Measurements from ENCODE around the gene GRIK5.
"Not testable (repeated sequence)": the region's sequence is repeated elsewhere in the genome, so short reads cannot be mapped to it uniquely, and the experiment has no call there.

The GRIK5 gene

GRCh38 chr19:42006569-42006968, 63.4 kb downstream of the GRIK5 start:
- no peak for DNase-seq

DNA sequence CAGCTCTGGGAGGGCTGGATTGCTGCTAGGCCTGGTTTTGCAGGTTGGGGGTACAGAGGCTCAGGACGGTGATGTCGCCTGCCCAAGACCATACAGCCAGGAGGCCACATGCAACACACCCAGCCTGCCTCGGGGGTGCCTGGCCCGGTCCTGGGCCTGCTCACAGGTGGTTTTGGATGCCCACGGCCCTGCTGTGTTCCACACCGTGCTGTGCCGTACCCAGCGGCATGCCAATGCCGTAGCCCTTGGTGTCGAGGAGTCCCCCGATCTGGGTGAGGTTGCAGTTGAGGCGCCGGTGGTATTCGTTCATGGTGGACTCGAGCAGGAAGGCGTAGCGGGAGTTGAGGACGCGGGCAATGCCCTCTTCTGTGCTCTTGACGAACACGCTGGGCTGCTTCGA, 64.5 kb downstream of the GRIK5 start:
- DNase-seq, result no peak

- no peak for DNase-seq
Observed at GRCh38 chr19:42003506-42004294, 66.3 kb downstream of the GRIK5 start.

DNA sequence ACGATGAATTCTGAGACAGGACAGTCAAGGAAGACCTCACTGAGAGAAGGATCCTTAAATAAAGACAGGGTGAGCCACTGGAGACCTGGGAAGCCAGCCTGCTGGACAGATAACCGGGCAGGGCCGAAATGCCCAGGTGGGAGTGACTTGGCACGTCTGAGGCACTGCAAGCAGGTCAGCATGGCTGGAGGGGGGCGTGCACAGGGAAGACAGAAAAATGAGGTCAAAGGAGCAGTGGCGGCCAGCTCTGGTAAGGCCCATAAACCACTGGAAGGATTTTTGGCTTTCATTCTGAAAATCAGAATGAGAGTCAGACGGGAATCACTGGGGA, 70.2 kb downstream of the GRIK5 start:
- no peak for DNase-seq

- DNase-seq, result no peak
Observed at GRCh38 chr19:41999071-41999877, 70.7 kb downstream of the GRIK5 start.

DNA sequence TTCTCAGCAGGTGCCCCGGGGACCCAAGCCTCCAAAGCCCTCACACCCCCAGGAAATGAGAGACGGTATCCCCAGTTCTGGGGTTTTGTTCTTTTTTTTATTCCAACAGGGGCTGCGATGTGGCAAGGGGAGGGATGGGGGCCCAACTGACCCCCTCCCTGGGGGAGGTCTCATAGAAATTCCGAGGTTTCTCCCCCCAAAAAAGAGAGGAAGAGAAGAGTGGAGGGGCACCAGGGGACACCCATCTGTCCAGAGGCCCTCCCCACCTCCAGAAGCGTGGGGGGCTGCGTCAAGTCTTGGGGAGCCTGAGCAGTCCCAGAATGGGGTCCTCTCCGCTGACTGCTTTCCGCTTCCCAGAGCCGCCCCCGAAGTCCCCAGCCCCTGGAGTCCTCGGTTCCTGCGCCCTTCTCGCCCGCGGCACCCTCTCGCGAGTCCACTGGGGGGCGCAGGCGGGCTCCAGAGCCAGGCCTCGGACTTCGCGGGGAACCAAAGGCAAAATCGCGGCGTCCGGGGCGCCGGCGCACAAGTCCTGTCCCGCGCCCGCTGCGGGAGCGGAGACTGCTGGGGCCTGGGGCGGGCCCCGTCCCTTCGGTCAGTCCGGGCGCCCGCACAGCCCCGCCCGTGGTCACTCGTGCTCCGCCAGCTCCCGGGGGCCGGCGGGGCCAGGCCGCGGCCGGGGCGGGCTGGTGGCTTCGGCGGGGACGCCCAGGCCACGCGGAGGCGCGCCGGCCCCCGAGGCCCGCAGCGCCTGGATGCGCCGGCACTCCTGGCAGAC, 71.6 kb downstream of the GRIK5 start:
- no peak for DNase-seq

- no peak for DNase-seq
Observed at GRCh38 chr19:41997851-41998229, 72.2 kb downstream of the GRIK5 start.

GRCh38 chr19:41997121-41997850, 72.7 kb downstream of the GRIK5 start:
- no peak for DNase-seq

DNA sequence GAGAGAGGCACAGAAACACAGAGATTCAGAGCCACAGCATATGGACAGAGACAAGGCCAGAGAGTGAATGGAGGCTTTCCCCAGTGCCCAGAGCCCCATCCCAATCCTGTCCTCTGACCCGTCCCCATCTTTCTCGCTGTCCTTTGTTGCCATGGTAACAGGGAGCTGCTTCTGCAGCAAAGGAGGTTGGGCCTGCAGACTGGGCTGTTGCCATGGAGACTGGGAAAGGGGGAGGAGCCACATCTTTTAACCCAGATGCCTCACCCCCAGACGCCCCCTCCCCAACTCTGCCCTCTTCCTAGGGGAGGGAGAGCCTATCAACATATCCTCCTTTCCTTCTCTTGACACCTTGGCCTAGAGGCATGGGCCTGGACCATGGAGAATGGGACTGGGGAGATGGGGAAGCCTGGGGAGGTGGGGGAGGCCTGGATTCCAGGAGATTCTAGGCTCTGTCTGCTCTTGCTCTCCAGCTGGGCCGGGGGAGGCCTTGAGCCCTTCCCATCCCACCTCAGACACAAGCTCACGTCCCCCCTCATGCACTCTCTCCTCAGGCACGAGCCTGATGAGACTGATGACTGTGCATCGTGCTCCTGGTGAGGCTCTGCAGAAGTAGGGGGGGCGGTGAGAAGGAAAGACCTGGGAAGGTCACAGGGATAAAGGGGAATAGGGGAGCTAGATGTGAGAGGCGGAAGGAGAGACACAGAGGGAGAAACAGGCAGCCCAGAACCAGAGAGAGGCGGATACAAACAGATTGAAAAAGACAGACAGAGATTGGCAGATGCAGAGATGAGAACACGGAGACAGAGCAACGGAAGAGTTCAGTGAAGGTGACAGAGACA, 73.8 kb downstream of the GRIK5 start:
- DNase-seq, result no peak

DNA sequence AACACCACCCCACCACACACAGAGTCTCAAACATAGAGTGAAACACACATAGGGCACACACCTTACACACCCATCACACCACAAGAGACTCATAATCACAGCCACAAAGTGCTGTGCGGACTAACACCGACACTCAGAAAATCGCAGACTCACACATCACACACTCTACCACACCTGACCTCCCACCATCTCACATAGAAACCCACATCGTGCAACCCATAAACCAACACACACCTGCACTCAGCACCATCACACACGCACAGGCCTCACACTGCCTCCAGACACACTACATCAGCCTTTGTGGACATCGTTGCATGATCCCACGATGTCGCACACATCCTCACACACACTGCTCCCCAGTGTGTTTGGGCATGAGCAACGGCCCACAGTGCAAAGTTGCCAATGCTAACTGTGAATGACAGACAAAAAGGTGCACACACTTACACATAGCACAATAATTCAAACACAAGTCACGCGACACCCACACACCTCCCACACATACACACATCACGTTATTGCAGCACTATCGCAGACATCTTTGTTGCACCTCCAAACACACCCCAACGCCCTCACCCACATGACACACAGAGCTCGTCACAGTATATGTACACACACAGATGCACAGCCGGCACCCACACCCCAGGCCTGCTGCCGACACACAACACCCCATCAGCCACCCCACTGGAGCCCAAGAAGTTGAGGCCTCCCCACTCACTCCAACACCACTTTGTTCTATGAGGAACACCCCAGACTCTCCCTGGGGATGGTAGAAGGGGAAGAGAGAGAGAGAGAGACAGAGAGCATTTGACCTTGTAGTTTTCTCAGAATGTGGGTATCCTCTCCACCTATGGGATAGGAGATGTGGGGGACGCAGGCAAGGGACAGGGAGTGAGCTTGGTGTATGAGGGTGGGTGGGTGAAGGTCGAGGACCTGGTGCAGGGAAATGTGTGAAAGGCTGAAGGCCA, 74.7 kb downstream of the GRIK5 start:
- no peak for DNase-seq

DNA sequence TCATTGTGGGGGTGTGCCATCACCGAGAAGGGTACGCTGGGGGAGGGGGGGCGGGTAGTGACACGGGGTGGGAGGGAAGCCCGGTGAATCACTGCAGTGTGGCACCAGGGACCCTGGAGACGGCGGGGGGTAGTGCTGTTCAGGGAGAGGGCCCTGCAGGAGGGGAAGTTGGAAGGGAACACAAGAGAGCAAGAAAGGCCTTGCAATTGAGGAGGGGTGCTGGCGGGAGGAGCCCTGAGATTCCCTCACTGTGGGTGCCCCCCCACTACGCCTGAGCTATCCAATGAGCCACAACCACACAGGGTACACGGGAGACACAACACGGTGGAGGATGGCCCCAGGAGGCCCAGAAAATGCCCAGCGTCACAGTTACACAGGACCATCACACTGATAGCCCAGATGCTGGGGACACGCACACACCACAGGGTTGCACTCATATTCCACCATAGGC, 75.5 kb downstream of the GRIK5 start:
- DNase-seq, result no peak

GRCh38 chr19:41993612-41994483, 76.2 kb downstream of the GRIK5 start, which contains the start of gene ATP1A3:
TSS of gene ATP1A3 (minus strand) at chr19:41994230. CDS start at chr19:41994076, 154 bp downstream.
- DNase-seq, result no peak

- not testable (repeated sequence) for DNase-seq
Observed at GRCh38 chr19:41991925-41992569, 78.0 kb downstream of the GRIK5 start.

DNA sequence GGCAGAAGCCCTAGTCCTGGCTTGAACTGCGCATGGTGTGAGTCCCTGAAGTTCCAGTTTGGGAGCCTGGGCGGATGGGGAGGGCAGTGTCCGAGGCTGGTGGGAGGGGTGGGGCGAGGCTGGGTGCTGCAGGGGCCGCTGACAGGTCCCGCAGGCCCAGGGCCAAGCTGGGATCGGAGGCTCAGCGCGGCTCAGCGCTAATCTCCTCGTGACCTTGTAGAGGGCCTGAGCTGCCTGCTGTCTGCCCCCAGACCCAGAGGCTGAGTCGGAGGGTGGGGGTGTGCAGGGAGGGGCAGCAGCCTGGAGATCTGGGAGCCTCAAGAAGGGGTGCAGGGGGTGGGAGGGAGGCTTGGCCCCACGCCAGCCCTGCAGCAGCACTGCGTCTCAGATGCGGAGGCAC, 79.0 kb downstream of the GRIK5 start:
- DNase-seq, result no peak

DNA sequence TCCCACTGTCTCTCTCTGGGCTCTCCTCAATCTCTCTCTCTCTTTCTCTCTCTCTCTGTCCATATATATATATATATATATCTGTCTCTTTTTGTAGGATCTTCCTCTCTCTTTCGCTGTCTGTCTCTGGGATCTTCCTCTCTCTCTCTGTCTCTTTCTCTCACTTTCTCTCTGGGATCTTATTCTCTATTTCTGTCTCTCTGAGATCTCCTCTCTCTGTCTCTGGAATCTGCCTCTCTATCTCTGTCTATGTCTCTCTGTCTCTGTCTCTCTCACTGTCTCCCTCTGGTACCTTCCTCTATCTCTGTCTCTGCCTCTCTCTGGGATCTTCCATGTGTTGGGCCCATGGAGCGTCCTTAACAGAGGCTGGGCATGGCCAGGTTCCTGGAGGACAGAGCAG, 79.4 kb downstream of the GRIK5 start:
- no peak for DNase-seq

- DNase-seq, result no peak
Observed at GRCh38 chr19:41990028-41990427, 80.0 kb downstream of the GRIK5 start.

DNA sequence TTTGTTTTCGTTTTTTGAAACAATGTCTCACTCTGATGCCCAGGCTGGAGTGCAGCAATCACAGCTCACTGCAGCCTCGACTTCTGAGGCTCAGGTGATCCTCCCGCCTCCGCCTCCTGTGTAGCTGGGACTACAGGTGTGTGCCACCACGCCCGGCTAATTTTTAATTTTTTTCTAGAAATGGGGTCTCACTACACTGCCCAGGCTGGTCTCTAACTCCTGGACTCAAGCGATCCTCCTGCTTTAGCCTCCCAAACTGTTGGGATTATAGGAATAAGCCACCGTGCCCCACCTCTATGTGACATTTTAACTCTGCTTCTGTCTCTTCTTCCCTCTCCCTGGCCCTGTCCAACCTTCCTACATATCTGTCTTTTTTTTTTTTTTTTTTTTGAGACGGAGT, 81.1 kb downstream of the GRIK5 start:
- DNase-seq, result no peak

- DNase-seq, result no peak
Observed at GRCh38 chr19:41987141-41987860, 82.7 kb downstream of the GRIK5 start.

Measured in KG1 (cell line).